Sigmoid colon (tissue), 7 donors: ENCODE measurements around the gene ELFN2. TPM values are rescaled to one million over a fixed set of nuclear protein-coding genes. Genes with fewer than 3 reads are reported as not detected.
A peak's percentile ranks its signal among the peaks of the same experiment; 100 is the strongest.

ENCODE experiments used
- DNase-seq: peaks from one replicate; pipeline ENCODE4 v3.0.0-alpha.2; 2019
- H3K27ac ChIP-seq, 4 donors: fragments of 200-600 bp; sonication (generic); one replicate each; pipeline ENCODE4 v1.5.1; 2016 to 2019; ENCODE audit warnings: mild to moderate bottlenecking in 1 of 4
- H3K27me3 ChIP-seq, 3 donors: fragments of 200-600 bp; sonication (generic); one replicate each; pipeline ENCODE4 v1.5.1; 2019; ENCODE audit warnings: mild to moderate bottlenecking in 1 of 3
- H3K36me3 ChIP-seq, 4 donors: fragments of 200-600 bp; sonication (generic); one replicate each; pipeline ENCODE4 v1.5.1; 2016 to 2019
- H3K4me1 ChIP-seq, 4 donors: fragments of 200-600 bp; sonication (generic); one replicate each; pipeline ENCODE4 v1.5.1; 2017 to 2019
- H3K4me3 ChIP-seq, 4 donors: fragments of 200-600 bp; sonication (generic); one replicate each; pipeline ENCODE4 v1.5.1; 2017 to 2019; ENCODE audit warnings: mild to moderate bottlenecking in 2 of 4, moderate library complexity in 1 of 4
- H3K9me3 ChIP-seq, 4 donors: fragments of 200-600 bp in 3 of 4; sonication (generic) in 3 of 4; one replicate each; pipeline versions ENCODE4 v1.5.1 to v1.6.1; 2013 to 2019
- CTCF ChIP-seq, 4 experiments: fragments of 450-650 bp in 3 of 4; fragments of 200-600 bp in 1 of 4; IDR thresholded peaks; one replicate each; pipeline ENCODE4 v1.5.1; 2016 to 2019; ENCODE audit warnings: antibody characterized with exemption in 4 of 4, mild to moderate bottlenecking in 3 of 4, moderate library complexity in 2 of 4
- EP300 ChIP-seq, 4 donors: sonication (generic); formaldehyde crosslinking; IDR thresholded peaks; one replicate each; pipeline ENCODE4 v1.6.1; 2017; ENCODE audit warnings: antibody characterized with exemption in 4 of 4
- POLR2A ChIP-seq, 2 donors: fragments of 450-650 bp; IDR thresholded peaks; one replicate each; pipeline ENCODE4 v1.6.1; 2016; ENCODE audit warnings: antibody characterized with exemption in 2 of 2, mild to moderate bottlenecking in 2 of 2, moderate library complexity in 2 of 2
- POLR2AphosphoS5 ChIP-seq, 4 donors: sonication (generic); formaldehyde crosslinking; IDR thresholded peaks; one replicate each; pipeline ENCODE4 v1.6.1; 2017; ENCODE audit warnings: antibody characterized with exemption in 4 of 4
- WGBS, 2 donors: extraction: QIAGEN DNeasy Blood & Tissue Kit; methylation state at CpG; one replicate each; pipeline ENCODE4 v1.1.7; 2013; 5-methylcytosine and 5-hydroxymethylcytosine counted together
- intact Hi-C: fragments of 100-400 bp; cut with DNase I; formaldehyde crosslinking; loops from one replicate; pipeline ENCODE4 v1.15.1; 2023
- polyA plus RNA-seq, 3 donors: library from polyadenylated mRNA; stranded (reverse); fragments of 200-250 nt; gene quantifications; one replicate each; pipeline ENCODE4 v1.2.3, GENCODE V29; 2013
- total RNA-seq, 4 donors: library from RNA; depleted of rRNA; stranded (reverse); fragments of >200 nt; gene quantifications; one replicate each; pipeline ENCODE4 v1.1.0, GENCODE V29; 2016
- donor health status: healthy with polysubstance abuse.
- donor health status: Bipolar disorder and iron deficiency.
- donor health status: healthy.

Gene ELFN2
- total RNA-seq (under 1 TPM in 3 of 4 donors, not detected in 1; under 0.01 to 0.55 (median under 0.01) TPM), polyA plus RNA-seq (under 1 TPM in 1 of 3 donors, not detected in 2; 0.31 TPM)

- Histone ChIP-seq H3K4me1 (peaks cover 0 to 22% (median 15%) of the 10 kb centered on the region in 4 donors), H3K4me3 (peak within 1 kb of the TSS in 3 of 4 donors; percentile 37 to 51 (median 47)), H3K27me3 (peaks cover 32 to 88% (median 67%) of the 10 kb centered on the region in 3 donors), H3K9me3 (no peaks in the 10 kb centered on the region), H3K27ac (no peak within 1 kb of the TSS), H3K36me3 (no peaks in the 10 kb centered on the region)
- intact Hi-C loops = no loop called here
- DNase-seq = no peak
- 1 to 2% methylated on average over 72 of the region's 72 CpGs for WGBS, 2 donors
- no peak for TF ChIP-seq POLR2A (IDR thresholded peaks at IDR 0.05)
- TF ChIP-seq CTCF (IDR thresholded peaks at IDR 0.05) = no peak
- no peak for TF ChIP-seq EP300 (IDR thresholded peaks at IDR 0.05)
- no peak for TF ChIP-seq POLR2AphosphoS5 (IDR thresholded peaks at IDR 0.05)
Observed at GRCh38 chr22:37427135-37427710, at the start of gene ELFN2. Gene ELFN2 (minus strand): TSS chr22:37427479. CDS start chr22:37375534, 51,945 bp downstream.

GRCh38 chr22:37476389-37477329 lies 49.4 kb upstream of the ELFN2 start:
- no peaks in the 10 kb centered on the region for H3K4me1 ChIP-seq
- no peaks in the 10 kb centered on the region for H3K36me3 ChIP-seq
- intact Hi-C loops = no loop called here
- no peaks in the 10 kb centered on the region for H3K9me3 ChIP-seq
- no peak overlapping the region for H3K4me3 ChIP-seq
- no peak for DNase-seq
- TF ChIP-seq POLR2AphosphoS5 (IDR thresholded peaks at IDR 0.05) (no peak), POLR2A (IDR thresholded peaks at IDR 0.05) (no peak), EP300 (IDR thresholded peaks at IDR 0.05) (no peak)
- WGBS, 2 donors = 73 to 83% methylated on average over 14 of the region's 14 CpGs
- peaks cover 5 to 80% (median 22%) of the 10 kb centered on the region in 3 donors for H3K27me3 ChIP-seq
- H3K27ac ChIP-seq = no peak overlapping the region

GRCh38 chr22:37474447-37475090 lies 47.3 kb upstream of the ELFN2 start:
- intact Hi-C loops = no loop called here
- no peak overlapping the region for H3K27ac ChIP-seq
- no peak overlapping the region for H3K4me3 ChIP-seq
- TF ChIP-seq POLR2AphosphoS5 (IDR thresholded peaks at IDR 0.05) (no peak), POLR2A (IDR thresholded peaks at IDR 0.05) (no peak), CTCF (IDR thresholded peaks at IDR 0.05) (no peak), EP300 (IDR thresholded peaks at IDR 0.05) (no peak)
- no peaks in the 10 kb centered on the region for H3K9me3 ChIP-seq
- DNase-seq = no peak
- peaks cover 5 to 69% (median 22%) of the 10 kb centered on the region in 3 donors for H3K27me3 ChIP-seq
- H3K36me3 ChIP-seq = no peaks in the 10 kb centered on the region
- 87 to 91% methylated on average over 11 of the region's 11 CpGs for WGBS, 2 donors
- no peaks in the 10 kb centered on the region for H3K4me1 ChIP-seq

GRCh38 chr22:37473437-37473946 lies 46.2 kb upstream of the ELFN2 start:
- WGBS, 2 donors = 74 to 87% methylated on average over 8 of the region's 8 CpGs
- H3K9me3 ChIP-seq = no peaks in the 10 kb centered on the region
- H3K4me1 ChIP-seq = no peaks in the 10 kb centered on the region
- no peak for DNase-seq
- peaks cover 5 to 62% (median 22%) of the 10 kb centered on the region in 3 donors for H3K27me3 ChIP-seq
- no peaks in the 10 kb centered on the region for H3K36me3 ChIP-seq
- H3K4me3 ChIP-seq = no peak overlapping the region
- intact Hi-C loops = no loop called here
- TF ChIP-seq POLR2A (IDR thresholded peaks at IDR 0.05) = no peak
- no peak for TF ChIP-seq CTCF (IDR thresholded peaks at IDR 0.05)
- H3K27ac ChIP-seq = no peak overlapping the region
